Chondrocyte (in vitro differentiated cells): ENCODE measurements around the gene VKORC1. TPM values are rescaled to one million over a fixed set of nuclear protein-coding genes. Genes with fewer than 3 reads are reported as not detected.

Source experiments
- DNase-seq: peaks from one replicate; pipeline ENCODE4 v3.0.0; 2021; ENCODE audit warnings: mixed read lengths, low spot score
- H3K27ac Mint-ChIP-seq: one replicate; pipeline ENCODE4 v1.8.0; 2021; ENCODE audit warnings: mild to moderate bottlenecking, moderate library complexity, mixed read lengths; ENCODE audit not compliant: unreplicated experiment
- H3K27me3 Mint-ChIP-seq: 2 replicates; pipeline ENCODE4 v1.8.0; 2021; ENCODE audit warnings: low read depth, mixed read lengths
- H3K36me3 Mint-ChIP-seq: 2 replicates; pipeline ENCODE4 v1.8.0; 2021; ENCODE audit warnings: low read depth, mixed read lengths
- H3K4me1 Mint-ChIP-seq: 2 replicates; pipeline ENCODE4 v1.8.0; 2021; ENCODE audit warnings: low read depth, mild to moderate bottlenecking, mixed read lengths
- H3K4me3 Mint-ChIP-seq: one replicate; pipeline ENCODE4 v1.8.0; 2021; ENCODE audit warnings: mild to moderate bottlenecking, moderate library complexity, mixed read lengths; ENCODE audit not compliant: unreplicated experiment
- H3K9me3 Mint-ChIP-seq: 2 replicates; pipeline ENCODE4 v1.8.0; 2021; ENCODE audit warnings: low read depth, mixed read lengths
- long read RNA-seq: library from polyadenylated mRNA; stranded (forward); transcript quantifications from one replicate; pipeline ENCODE4 v2.0.0, GENCODE V29; 2021
- total RNA-seq: library from RNA; stranded (reverse); gene quantifications from 3 replicates; pipeline ENCODE4 v1.2.1, GENCODE V29; 2021
- TF ChIP-seq, protein P1 (sequence below): fragments of 200-600 bp; sonication (generic); IDR thresholded peaks from 2 replicates; pipeline ENCODE4 v1.5.0; 2021; ENCODE audit warnings: antibody characterized with exemption, mild to moderate bottlenecking, moderate library complexity

The VKORC1 gene
- total RNA-seq: 167 to 199 TPM (median 193 TPM) in 3 replicates
- long read RNA-seq, transcript VKORC1-205 (3 exons, 1,012 nt): major isoform, 172 of 209 reads
- long read RNA-seq, transcript VKORC1-203 (2 exons, 901 nt): minor isoform, 20 of 209 reads
- long read RNA-seq, transcript VKORC1-201 (3 exons, 876 nt): minor isoform, 10 of 209 reads
- long read RNA-seq, partial matches to known transcripts: 2 of 209 reads
- long read RNA-seq, other reads (novel, unspliced or antisense): 5 of 209 reads

GRCh38 chr16:31094424-31095120, at the start of gene VKORC1:
Gene VKORC1 (minus strand): TSS chr16:31094797. CDS start chr16:31094729, 68 bp downstream.
- peaks cover 4% of the 10 kb centered on the region for H3K36me3 Mint-ChIP-seq
- peaks cover 30% of the 10 kb centered on the region for H3K4me1 Mint-ChIP-seq
- TF ChIP-seq, protein P1, sequence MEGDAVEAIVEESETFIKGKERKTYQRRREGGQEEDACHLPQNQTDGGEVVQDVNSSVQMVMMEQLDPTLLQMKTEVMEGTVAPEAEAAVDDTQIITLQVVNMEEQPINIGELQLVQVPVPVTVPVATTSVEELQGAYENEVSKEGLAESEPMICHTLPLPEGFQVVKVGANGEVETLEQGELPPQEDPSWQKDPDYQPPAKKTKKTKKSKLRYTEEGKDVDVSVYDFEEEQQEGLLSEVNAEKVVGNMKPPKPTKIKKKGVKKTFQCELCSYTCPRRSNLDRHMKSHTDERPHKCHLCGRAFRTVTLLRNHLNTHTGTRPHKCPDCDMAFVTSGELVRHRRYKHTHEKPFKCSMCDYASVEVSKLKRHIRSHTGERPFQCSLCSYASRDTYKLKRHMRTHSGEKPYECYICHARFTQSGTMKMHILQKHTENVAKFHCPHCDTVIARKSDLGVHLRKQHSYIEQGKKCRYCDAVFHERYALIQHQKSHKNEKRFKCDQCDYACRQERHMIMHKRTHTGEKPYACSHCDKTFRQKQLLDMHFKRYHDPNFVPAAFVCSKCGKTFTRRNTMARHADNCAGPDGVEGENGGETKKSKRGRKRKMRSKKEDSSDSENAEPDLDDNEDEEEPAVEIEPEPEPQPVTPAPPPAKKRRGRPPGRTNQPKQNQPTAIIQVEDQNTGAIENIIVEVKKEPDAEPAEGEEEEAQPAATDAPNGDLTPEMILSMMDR: peak; percentile 29
- peak within 1 kb of the TSS; percentile 98 for H3K4me3 Mint-ChIP-seq
- peak; percentile 97 for DNase-seq
- H3K27ac Mint-ChIP-seq: peak within 1 kb of the TSS; percentile 88
- H3K27me3 Mint-ChIP-seq: no peaks in the 10 kb centered on the region
- H3K9me3 Mint-ChIP-seq: peaks cover under 1% of the 10 kb centered on the region

GRCh38 chr16:31143694-31144148, 49.1 kb upstream of the VKORC1 start:
- Mint-ChIP-seq H3K27ac (peak overlapping the region; percentile 54), H3K36me3 (no peaks in the 10 kb centered on the region), H3K9me3 (no peaks in the 10 kb centered on the region), H3K4me3 (peak overlapping the region; percentile 30), H3K27me3 (peaks cover 16% of the 10 kb centered on the region), H3K4me1 (peaks cover 18% of the 10 kb centered on the region)
- DNase-seq: no peak
- TF ChIP-seq, protein P1: no peak

GRCh38 chr16:31143011-31143693, 48.6 kb upstream of the VKORC1 start:
- no peak overlapping the region for H3K27ac Mint-ChIP-seq
- no peak for DNase-seq
- H3K27me3 Mint-ChIP-seq: peaks cover 14% of the 10 kb centered on the region
- TF ChIP-seq, protein P1: no peak
- H3K4me3 Mint-ChIP-seq: peak overlapping the region; percentile 22
- H3K9me3 Mint-ChIP-seq: no peaks in the 10 kb centered on the region
- peaks cover 23% of the 10 kb centered on the region for H3K4me1 Mint-ChIP-seq
- no peaks in the 10 kb centered on the region for H3K36me3 Mint-ChIP-seq

DNA sequence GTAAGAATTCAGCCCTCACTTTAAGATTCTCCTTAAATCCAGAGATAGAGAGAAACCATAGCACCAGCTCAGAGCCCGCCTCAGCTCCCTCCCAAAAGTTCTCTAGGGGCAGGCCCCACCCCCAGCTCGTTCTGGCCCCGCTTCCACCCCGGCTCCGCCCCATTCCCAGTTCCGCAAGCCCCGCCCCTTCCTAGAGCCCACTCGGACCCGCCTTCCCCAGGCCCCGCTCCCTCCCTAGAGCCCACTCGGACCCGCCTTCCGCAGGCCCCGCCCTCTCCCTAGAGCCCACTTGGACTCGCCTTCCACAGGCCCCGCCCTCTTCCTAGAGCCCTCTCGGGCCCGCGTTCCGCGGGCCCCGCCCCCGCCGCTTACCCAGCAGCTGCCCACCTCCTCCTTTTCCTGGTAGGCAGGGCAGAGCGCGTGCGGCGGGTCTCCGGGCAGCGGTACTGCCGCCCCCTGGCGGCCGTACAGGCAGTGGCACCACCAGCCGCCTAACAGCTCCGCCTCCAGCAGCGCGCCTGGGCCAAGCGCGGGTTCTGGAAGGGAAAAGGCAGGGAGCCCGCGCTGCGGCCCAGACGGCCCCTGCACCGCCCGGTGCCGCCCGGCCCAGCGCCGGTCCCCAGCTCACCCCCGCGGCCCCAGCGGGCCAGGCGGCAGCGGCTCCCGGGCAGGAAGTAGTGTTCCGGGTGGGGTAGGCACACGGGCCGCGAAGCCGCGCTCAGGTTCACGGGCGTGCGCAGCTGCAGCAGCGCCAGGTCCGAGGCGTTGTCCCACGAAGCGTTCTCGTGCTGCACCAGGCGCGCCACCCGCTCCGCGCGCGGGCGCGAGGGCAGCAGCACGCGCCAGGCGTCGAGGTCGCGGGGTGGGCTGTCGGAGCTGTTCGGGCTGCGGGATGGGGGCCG, 47.8 kb upstream of the VKORC1 start:
- TF ChIP-seq, protein P1: peak; percentile 98
- Mint-ChIP-seq H3K36me3 (no peaks in the 10 kb centered on the region), H3K4me1 (peaks cover 23% of the 10 kb centered on the region), H3K9me3 (no peaks in the 10 kb centered on the region), H3K27me3 (peaks cover 6% of the 10 kb centered on the region), H3K4me3 (peak overlapping the region; percentile 64), H3K27ac (peak overlapping the region; percentile 92)
- peak; percentile 99 for DNase-seq
